ENCODE data around the gene MNAT1. TPM values are rescaled to one million over a fixed set of nuclear protein-coding genes. Genes with fewer than 3 reads are reported as not detected.

MNAT1 gene
- polyA plus RNA-seq, 1 donor from 2014 or later, result 104 TPM

DNA sequence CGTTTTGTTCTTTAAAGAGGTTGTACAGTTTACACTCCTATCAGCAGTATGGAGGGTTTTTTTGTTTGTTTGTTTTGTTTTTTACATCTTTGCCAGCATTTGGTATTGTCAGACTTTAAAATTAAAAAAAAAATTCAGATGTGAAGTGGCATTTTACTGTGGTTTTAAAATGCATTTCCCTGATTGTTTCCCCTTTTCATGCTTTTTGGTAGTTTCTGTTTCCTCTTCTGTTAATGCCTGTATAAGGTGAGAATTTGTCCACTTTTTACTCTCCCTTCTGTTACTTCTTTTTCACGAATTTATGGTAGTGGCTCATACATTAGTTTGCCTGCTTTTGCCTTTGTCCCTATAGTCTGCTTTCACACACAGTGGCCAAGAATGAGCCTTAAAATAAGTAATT is 36.6 kb downstream of the MNAT1 start:
- H4K20me1 ChIP-seq (ENCODE audit: insufficient read depth), result no peaks in the 10 kb centered on the region
- H3K79me2 ChIP-seq (replicated peaks; ENCODE audit: insufficient read depth, low read length), result peaks cover 15% of the 10 kb centered on the region
- no peaks in the 10 kb centered on the region for H3K9me2 ChIP-seq (ENCODE audit: insufficient read depth, low read length)
- no peak overlapping the region for H2AFZ ChIP-seq (ENCODE audit: low read depth, low read length)
- no peaks in the 10 kb centered on the region for H3K36me3 ChIP-seq (ENCODE audit: insufficient read depth, low read length)
- no peak overlapping the region for H3K4me2 ChIP-seq (ENCODE audit: low read length)
- H3K4me3 ChIP-seq (ENCODE audit: low read length), result no peak overlapping the region
- TF ChIP-seq RAD21 (conservative IDR thresholded peaks at IDR 0.05), result no peak
- H3K9me3 ChIP-seq (ENCODE audit: low read length), result no peaks in the 10 kb centered on the region
- H3K27me3 ChIP-seq (ENCODE audit: insufficient read depth, low read depth, low read length), result no peaks in the 10 kb centered on the region
- H3K9ac ChIP-seq (ENCODE audit: low read length), result no peak overlapping the region
- H3K27ac ChIP-seq (ENCODE audit: low read length), result no peak overlapping the region
- no peaks in the 10 kb centered on the region for H3F3A ChIP-seq (ENCODE audit: insufficient read depth, low read length, poor library complexity, severe bottlenecking)

DNA sequence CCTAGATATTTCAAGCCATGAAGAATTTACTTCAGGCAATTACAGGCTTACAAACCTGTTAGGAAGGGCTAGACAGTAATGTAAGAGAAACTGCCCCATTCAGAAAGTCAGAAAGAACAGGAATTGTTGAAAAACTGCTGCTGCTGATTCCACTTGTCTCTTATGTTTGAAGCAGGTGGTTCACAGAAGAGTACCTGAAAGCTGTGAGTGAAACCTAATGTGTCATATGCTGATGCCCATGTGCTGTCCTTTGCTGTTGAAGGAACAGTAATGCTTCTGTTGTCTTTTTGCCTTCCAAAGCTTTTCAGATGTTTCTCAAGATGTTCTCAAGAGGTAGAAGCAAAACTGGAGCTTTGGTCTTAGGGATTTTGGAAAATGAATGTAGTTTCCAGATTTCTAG is 39.0 kb downstream of the MNAT1 start:
- Histone ChIP-seq H3F3A (ENCODE audit: insufficient read depth, low read length, poor library complexity, severe bottlenecking) (no peaks in the 10 kb centered on the region), H3K27ac (ENCODE audit: low read length) (no peak overlapping the region), H3K9me3 (ENCODE audit: low read length) (no peaks in the 10 kb centered on the region), H4K20me1 (ENCODE audit: insufficient read depth) (no peaks in the 10 kb centered on the region), H3K4me3 (ENCODE audit: low read length) (no peak overlapping the region), H3K9ac (ENCODE audit: low read length) (no peak overlapping the region), H2AFZ (ENCODE audit: low read depth, low read length) (no peak overlapping the region), H3K36me3 (ENCODE audit: insufficient read depth, low read length) (no peaks in the 10 kb centered on the region), H3K4me2 (ENCODE audit: low read length) (no peak overlapping the region), H3K9me2 (ENCODE audit: insufficient read depth, low read length) (no peaks in the 10 kb centered on the region), H3K79me2 (replicated peaks; ENCODE audit: insufficient read depth, low read length) (peaks cover 15% of the 10 kb centered on the region), H3K27me3 (ENCODE audit: insufficient read depth, low read depth, low read length) (no peaks in the 10 kb centered on the region)
- TF ChIP-seq MXI1 (conservative IDR thresholded peaks at IDR 0.05; ENCODE audit: poor library complexity, severe bottlenecking), result no peak
- no peak for TF ChIP-seq POLR2AphosphoS5 (IDR thresholded peaks at IDR 0.05)
- no peak for TF ChIP-seq EP300 (conservative IDR thresholded peaks at IDR 0.05; ENCODE audit: poor library complexity, severe bottlenecking)
- TF ChIP-seq RAD21 (conservative IDR thresholded peaks at IDR 0.05), result no peak

DNA sequence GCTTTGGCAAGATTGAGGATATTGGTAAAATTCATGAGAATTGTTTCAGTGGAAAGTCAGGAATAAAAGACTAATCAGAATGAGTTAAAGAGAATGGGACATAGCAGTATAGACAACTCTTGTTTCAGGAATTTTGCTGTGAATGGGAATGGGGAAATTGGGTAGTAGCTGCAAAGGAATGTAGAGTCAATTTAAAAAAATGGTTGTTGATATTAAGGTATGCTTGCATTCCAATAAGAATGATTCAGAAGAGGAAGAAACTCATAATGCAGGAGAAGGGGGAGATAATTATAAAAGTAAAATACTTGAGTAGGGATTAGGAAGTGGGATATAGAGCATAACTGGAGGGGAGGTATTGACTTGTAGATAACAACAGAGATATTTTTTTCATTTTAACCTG is 40.7 kb downstream of the MNAT1 start:
- Histone ChIP-seq H3K9me3 (ENCODE audit: low read length) (no peaks in the 10 kb centered on the region), H3K79me2 (replicated peaks; ENCODE audit: insufficient read depth, low read length) (peaks cover 12% of the 10 kb centered on the region), H2AFZ (ENCODE audit: low read depth, low read length) (no peak overlapping the region), H3F3A (ENCODE audit: insufficient read depth, low read length, poor library complexity, severe bottlenecking) (no peaks in the 10 kb centered on the region), H3K36me3 (ENCODE audit: insufficient read depth, low read length) (no peaks in the 10 kb centered on the region), H3K27ac (ENCODE audit: low read length) (no peak overlapping the region), H3K4me3 (ENCODE audit: low read length) (no peak overlapping the region), H3K27me3 (ENCODE audit: insufficient read depth, low read depth, low read length) (no peaks in the 10 kb centered on the region), H3K9me2 (ENCODE audit: insufficient read depth, low read length) (no peaks in the 10 kb centered on the region), H4K20me1 (ENCODE audit: insufficient read depth) (no peaks in the 10 kb centered on the region), H3K4me2 (ENCODE audit: low read length) (no peak overlapping the region), H3K9ac (ENCODE audit: low read length) (no peak overlapping the region)
- TF ChIP-seq EZH2 (IDR thresholded peaks at IDR 0.05; ENCODE audit: borderline replicate concordance, insufficient read depth, low read length, poor library complexity, severe bottlenecking) (no peak), POLR2AphosphoS5 (IDR thresholded peaks at IDR 0.05) (no peak)

DNA sequence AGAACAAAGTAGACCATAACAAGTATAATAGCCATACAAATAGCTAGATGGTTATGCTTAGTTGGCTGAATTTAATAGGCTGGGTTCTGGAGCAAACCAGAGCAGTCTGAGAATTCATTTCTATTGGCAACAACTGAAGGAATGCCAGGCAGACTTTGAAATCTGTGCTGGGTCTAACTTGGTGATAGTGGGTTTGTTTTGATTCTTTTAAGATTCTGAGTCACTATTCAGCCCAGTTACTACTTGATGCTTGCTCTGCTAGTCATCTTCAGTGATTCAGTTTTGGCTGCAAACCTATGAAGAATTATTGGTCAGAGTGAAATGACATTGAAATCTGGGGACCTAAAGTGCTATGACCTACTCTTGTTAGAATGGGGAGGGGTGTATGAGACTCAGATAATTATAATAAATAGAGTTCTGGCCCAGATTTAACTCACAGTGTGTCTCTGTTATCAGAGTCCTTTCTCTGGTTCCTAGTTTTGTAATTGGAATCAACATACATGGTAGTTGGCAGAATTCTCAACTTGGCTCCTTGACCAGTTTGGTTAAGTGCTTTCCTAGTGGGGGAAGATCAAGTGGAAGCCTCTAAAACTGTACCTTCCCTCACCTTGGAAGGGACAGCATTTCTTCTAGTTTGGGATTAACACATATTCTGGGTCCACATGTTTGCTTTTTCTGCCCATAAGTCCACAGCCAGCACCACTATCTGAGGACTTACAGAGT is 43.5 kb downstream of the MNAT1 start:
- Histone ChIP-seq H3K9ac (ENCODE audit: low read length) (no peak overlapping the region), H4K20me1 (ENCODE audit: insufficient read depth) (no peaks in the 10 kb centered on the region), H3K4me3 (ENCODE audit: low read length) (no peak overlapping the region), H3K79me2 (replicated peaks; ENCODE audit: insufficient read depth, low read length) (peaks cover 12% of the 10 kb centered on the region), H3K9me3 (ENCODE audit: low read length) (no peaks in the 10 kb centered on the region), H3K27ac (ENCODE audit: low read length) (no peak overlapping the region), H3K36me3 (ENCODE audit: insufficient read depth, low read length) (no peaks in the 10 kb centered on the region), H2AFZ (ENCODE audit: low read depth, low read length) (no peak overlapping the region), H3K4me2 (ENCODE audit: low read length) (no peak overlapping the region), H3K27me3 (ENCODE audit: insufficient read depth, low read depth, low read length) (no peaks in the 10 kb centered on the region), H3F3A (ENCODE audit: insufficient read depth, low read length, poor library complexity, severe bottlenecking) (no peaks in the 10 kb centered on the region), H3K9me2 (ENCODE audit: insufficient read depth, low read length) (no peaks in the 10 kb centered on the region)
- TF ChIP-seq SMC3 (conservative IDR thresholded peaks at IDR 0.05; ENCODE audit: poor library complexity) (no peak), TAF1 (IDR thresholded peaks at IDR 0.05; ENCODE audit: low read depth) (no peak), EZH2 (IDR thresholded peaks at IDR 0.05; ENCODE audit: borderline replicate concordance, insufficient read depth, low read length, poor library complexity, severe bottlenecking) (no peak), RAD21 (conservative IDR thresholded peaks at IDR 0.05) (no peak), POLR2AphosphoS5 (IDR thresholded peaks at IDR 0.05) (no peak), EP300 (conservative IDR thresholded peaks at IDR 0.05; ENCODE audit: poor library complexity, severe bottlenecking) (no peak), MXI1 (conservative IDR thresholded peaks at IDR 0.05; ENCODE audit: poor library complexity, severe bottlenecking) (no peak)
- TF ChIP-seq, protein P1, sequence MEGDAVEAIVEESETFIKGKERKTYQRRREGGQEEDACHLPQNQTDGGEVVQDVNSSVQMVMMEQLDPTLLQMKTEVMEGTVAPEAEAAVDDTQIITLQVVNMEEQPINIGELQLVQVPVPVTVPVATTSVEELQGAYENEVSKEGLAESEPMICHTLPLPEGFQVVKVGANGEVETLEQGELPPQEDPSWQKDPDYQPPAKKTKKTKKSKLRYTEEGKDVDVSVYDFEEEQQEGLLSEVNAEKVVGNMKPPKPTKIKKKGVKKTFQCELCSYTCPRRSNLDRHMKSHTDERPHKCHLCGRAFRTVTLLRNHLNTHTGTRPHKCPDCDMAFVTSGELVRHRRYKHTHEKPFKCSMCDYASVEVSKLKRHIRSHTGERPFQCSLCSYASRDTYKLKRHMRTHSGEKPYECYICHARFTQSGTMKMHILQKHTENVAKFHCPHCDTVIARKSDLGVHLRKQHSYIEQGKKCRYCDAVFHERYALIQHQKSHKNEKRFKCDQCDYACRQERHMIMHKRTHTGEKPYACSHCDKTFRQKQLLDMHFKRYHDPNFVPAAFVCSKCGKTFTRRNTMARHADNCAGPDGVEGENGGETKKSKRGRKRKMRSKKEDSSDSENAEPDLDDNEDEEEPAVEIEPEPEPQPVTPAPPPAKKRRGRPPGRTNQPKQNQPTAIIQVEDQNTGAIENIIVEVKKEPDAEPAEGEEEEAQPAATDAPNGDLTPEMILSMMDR (IDR thresholded peaks at IDR 0.05; ENCODE audit: poor library complexity, severe bottlenecking), result no peak
- TF ChIP-seq, protein P2, sequence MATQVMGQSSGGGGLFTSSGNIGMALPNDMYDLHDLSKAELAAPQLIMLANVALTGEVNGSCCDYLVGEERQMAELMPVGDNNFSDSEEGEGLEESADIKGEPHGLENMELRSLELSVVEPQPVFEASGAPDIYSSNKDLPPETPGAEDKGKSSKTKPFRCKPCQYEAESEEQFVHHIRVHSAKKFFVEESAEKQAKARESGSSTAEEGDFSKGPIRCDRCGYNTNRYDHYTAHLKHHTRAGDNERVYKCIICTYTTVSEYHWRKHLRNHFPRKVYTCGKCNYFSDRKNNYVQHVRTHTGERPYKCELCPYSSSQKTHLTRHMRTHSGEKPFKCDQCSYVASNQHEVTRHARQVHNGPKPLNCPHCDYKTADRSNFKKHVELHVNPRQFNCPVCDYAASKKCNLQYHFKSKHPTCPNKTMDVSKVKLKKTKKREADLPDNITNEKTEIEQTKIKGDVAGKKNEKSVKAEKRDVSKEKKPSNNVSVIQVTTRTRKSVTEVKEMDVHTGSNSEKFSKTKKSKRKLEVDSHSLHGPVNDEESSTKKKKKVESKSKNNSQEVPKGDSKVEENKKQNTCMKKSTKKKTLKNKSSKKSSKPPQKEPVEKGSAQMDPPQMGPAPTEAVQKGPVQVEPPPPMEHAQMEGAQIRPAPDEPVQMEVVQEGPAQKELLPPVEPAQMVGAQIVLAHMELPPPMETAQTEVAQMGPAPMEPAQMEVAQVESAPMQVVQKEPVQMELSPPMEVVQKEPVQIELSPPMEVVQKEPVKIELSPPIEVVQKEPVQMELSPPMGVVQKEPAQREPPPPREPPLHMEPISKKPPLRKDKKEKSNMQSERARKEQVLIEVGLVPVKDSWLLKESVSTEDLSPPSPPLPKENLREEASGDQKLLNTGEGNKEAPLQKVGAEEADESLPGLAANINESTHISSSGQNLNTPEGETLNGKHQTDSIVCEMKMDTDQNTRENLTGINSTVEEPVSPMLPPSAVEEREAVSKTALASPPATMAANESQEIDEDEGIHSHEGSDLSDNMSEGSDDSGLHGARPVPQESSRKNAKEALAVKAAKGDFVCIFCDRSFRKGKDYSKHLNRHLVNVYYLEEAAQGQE (IDR thresholded peaks at IDR 0.05; ENCODE audit: borderline replicate concordance), result no peak
